OCI-LY3 (cell line): ENCODE data around the gene TTC28.

Experiments used
- CTCF ChIP-seq: fragments of 200-600, 300-600 bp; sonication (generic); IDR thresholded peaks from 2 replicates; pipeline ENCODE4 v1.5.1; 2014; ENCODE audit warnings: antibody characterized with exemption, low read length, low read depth
- EZH2phosphoT487 ChIP-seq: fragments of 200-600 bp; shearing (Covaris generic); IDR thresholded peaks from 2 replicates; pipeline ENCODE4 v1.6.1; 2018; ENCODE audit warnings: antibody characterized with exemption, mixed run types, low read depth

GRCh38 chr22:28025333-28025732 is 654.3 kb downstream of the TTC28 start:
- no peak for TF ChIP-seq CTCF
- no peak for TF ChIP-seq EZH2phosphoT487
